Gastrocnemius medialis (tissue), 4 donors: ENCODE measurements around the gene BORCS6.

ENCODE experiments used
- POLR2A ChIP-seq, 2 donors: fragments of 450-650 bp; IDR thresholded peaks; one replicate each; pipeline ENCODE4 v1.6.1; 2017; ENCODE audit warnings: antibody characterized with exemption in 2 of 2, mild to moderate bottlenecking in 2 of 2, moderate library complexity in 2 of 2
- TF ChIP-seq, protein P1 (sequence below), 5 experiments: fragments of 450-650 bp in 3 of 5; fragments of 200-600 bp in 2 of 5; sonication (generic) in 2 of 5; IDR thresholded peaks in 4 of 5; conservative IDR thresholded peaks in 1 of 5; 1 replicate in 4 of 5; 2 replicates in 1 of 5; pipeline ENCODE4 v1.5.1; 2016 to 2019; ENCODE audit warnings: antibody characterized with exemption in 5 of 5, mild to moderate bottlenecking in 3 of 5, moderate library complexity in 3 of 5

DNA sequence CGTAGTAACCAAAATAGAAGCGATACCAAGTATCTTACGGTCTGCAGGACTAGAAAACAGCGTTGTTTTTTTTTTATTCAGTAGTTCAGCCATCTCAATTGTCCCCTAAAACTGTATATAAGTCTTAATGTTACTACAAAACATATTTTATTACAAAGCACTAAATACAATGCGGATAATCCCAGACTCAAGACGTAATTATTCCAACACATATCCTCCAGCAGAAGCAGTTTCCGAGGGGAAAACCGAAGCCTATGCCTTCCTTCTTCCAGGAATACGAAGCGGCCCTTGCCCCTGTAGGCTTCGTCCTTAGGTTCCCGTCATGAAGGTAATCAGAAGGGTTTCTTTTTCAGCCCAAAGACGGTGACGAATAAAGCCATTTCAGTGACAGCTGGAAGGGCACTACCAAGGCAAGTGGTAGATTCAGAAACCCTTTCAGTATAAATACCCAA lies 16.1 kb downstream of the BORCS6 start:
- TF ChIP-seq, protein P1, sequence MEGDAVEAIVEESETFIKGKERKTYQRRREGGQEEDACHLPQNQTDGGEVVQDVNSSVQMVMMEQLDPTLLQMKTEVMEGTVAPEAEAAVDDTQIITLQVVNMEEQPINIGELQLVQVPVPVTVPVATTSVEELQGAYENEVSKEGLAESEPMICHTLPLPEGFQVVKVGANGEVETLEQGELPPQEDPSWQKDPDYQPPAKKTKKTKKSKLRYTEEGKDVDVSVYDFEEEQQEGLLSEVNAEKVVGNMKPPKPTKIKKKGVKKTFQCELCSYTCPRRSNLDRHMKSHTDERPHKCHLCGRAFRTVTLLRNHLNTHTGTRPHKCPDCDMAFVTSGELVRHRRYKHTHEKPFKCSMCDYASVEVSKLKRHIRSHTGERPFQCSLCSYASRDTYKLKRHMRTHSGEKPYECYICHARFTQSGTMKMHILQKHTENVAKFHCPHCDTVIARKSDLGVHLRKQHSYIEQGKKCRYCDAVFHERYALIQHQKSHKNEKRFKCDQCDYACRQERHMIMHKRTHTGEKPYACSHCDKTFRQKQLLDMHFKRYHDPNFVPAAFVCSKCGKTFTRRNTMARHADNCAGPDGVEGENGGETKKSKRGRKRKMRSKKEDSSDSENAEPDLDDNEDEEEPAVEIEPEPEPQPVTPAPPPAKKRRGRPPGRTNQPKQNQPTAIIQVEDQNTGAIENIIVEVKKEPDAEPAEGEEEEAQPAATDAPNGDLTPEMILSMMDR (IDR thresholded peaks at IDR 0.05 in 4 of 5, conservative IDR thresholded peaks at IDR 0.05 in 1 of 5) = no peak
- no peak for TF ChIP-seq POLR2A (IDR thresholded peaks at IDR 0.05)
